Mesenteric fat pad (tissue), 1 donor: ENCODE measurements around the gene USP30. TPM values are rescaled to one million over a fixed set of nuclear protein-coding genes. Genes with fewer than 3 reads are reported as not detected.

Source experiments
- DNase-seq: peaks from one replicate; pipeline ENCODE4 v3.0.0-alpha.2; 2020; ENCODE audit warnings: low spot score
- total RNA-seq: library from RNA; stranded (reverse); fragmentation: NEBNext Ultra II Directional; extraction: Animal tissue kit (Norgen Biotek cat#: 25700); gene quantifications from one replicate; pipeline ENCODE4 v1.2.1, GENCODE V29; 2021
- donor health status: DM: yes; HTN: yes; CAD: no.

Gene USP30
- total RNA-seq, 1 donor from 2014 or later: 15.1 TPM

DNA sequence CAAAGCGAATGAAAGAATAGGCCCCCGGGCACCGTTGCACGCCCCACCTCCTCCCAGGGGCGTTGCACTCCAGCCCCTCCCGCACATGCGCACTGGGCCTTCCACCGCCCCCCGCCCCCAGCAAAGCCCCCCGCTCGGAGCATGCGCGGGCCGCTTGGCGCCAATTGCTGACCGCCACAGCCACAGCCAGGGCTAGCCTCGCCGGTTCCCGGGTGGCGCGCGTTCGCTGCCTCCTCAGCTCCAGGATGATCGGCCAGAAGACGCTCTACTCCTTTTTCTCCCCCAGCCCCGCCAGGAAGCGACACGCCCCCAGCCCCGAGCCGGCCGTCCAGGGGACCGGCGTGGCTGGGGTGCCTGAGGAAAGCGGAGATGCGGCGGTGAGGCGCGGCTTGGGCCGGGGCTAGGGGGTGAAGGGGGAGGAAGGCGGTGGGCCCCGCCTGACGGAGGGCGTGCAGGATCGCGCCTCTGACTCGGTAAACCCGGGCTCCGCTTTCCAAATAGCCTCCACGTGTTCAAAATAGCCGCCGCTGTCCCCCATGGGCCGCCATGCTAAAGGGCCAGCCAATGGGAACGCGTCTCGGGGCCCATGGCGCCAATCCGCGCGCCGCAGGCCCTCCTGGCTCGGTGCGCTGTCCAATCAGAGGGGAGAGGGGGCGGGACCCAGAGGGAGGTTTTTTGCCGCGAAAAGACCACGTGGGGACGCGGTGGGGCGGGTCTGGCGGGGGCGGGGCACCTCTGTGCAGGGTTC lies 45.2 kb downstream of the USP30 start, which contains the start of gene UNG:
TSS of gene UNG (plus strand) at position 163 of the 748 bp plus-strand sequence. CDS start at position 246, 83 bp downstream.
- peak; percentile 99 for DNase-seq

- peak; percentile 91 for DNase-seq
Observed at GRCh38 chr12:109098183-109098604, 45.8 kb downstream of the USP30 start.

DNA sequence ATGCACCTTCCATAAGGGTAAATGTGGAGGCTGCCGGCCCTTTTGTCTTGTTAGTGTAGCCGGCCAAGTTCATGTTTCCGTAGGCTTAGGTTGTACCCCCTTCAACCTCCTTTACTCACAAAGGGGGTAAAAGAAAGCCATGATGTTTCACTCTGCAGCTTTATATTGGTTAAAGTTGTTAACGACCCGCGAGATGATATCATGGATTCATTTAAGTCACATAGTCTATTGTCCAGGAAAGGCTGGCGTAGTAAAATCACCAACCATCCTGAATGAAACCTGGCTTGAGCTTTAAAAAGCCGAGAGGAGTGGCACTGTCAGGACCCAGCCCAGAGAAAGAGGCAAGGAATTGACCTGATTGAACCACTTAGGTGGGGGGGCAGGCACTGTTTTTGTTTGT lies 46.3 kb downstream of the USP30 start:
- DNase-seq: no peak

GRCh38 chr12:109099431-109100020 lies 47.1 kb downstream of the USP30 start:
- DNase-seq: peak; percentile 69

DNA sequence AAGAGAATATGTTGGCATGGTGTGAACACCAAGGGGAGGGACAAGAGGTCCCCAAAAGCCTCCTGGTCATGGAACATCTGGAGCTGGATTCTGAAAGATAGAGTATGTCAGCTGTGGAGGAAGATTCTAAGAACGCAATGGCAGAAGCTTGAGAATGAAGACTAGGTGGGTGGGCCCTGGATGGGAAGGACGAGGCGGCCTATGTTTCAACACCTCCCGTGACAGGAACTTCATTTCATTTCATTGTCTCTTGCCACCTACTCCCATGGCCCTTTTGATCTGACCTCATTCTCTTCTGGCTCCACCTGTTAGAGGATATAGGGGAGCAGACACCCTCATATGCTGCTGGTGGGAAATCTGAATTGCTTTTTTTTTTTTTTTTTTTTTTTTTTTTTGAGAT lies 48.4 kb downstream of the USP30 start:
- DNase-seq: no peak

- no peak for DNase-seq
Observed at GRCh38 chr12:109102491-109102890, 50.1 kb downstream of the USP30 start.

- DNase-seq: no peak
Observed at GRCh38 chr12:109105176-109105575, 52.8 kb downstream of the USP30 start.

DNA sequence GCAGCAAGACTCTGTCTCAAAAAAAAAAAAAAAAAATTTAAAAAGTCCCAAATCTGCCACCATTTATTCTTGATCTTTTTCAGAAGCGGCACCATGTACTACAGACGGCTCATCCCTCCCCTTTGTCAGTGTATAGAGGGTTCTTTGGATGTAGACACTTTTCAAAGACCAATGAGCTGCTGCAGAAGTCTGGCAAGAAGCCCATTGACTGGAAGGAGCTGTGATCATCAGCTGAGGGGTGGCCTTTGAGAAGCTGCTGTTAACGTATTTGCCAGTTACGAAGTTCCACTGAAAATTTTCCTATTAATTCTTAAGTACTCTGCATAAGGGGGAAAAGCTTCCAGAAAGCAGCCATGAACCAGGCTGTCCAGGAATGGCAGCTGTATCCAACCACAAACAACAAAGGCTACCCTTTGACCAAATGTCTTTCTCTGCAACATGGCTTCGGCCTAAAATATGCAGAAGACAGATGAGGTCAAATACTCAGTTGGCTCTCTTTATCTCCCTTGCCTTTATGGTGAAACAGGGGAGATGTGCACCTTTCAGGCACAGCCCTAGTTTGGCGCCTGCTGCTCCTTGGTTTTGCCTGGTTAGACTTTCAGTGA lies 57.5 kb downstream of the USP30 start:
- DNase-seq: no peak

GRCh38 chr12:109110988-109111495 lies 58.7 kb downstream of the USP30 start:
- peak; percentile 94 for DNase-seq

DNA sequence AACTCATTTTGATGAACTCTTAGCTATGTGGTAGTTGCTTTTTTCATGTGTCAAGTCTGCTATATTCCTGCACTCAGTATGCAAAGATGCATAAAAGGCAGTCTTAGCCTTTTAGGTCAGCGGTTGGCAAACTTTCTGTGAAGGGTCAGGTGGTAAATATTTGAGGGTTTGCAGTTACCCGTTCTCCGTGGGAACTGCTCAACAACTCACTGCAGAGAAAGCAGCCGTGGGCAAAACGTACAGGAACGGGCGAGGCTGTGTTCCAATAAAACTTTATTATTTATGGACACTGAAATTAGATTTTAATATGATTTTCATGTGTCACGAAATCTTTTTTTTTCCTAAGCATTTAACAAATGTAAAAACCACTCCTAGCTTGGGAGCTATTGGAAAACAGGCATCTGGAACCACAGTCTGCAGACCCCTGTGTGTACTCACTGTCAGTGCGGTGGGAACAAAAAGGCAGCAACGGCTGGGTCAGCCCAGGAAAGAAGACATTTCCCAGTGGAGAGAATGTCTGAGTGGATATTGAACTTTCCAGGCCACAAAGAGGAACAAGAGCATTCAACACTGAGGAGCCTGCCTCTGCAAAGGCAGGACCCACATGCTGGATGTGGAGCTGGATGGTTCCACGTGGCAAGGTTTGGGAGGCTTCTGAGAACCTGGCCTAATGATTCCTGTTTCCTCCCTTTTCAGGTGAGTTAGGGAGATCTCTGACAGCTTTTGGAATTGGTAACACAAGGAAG lies 60.5 kb downstream of the USP30 start:
- no peak for DNase-seq

DNA sequence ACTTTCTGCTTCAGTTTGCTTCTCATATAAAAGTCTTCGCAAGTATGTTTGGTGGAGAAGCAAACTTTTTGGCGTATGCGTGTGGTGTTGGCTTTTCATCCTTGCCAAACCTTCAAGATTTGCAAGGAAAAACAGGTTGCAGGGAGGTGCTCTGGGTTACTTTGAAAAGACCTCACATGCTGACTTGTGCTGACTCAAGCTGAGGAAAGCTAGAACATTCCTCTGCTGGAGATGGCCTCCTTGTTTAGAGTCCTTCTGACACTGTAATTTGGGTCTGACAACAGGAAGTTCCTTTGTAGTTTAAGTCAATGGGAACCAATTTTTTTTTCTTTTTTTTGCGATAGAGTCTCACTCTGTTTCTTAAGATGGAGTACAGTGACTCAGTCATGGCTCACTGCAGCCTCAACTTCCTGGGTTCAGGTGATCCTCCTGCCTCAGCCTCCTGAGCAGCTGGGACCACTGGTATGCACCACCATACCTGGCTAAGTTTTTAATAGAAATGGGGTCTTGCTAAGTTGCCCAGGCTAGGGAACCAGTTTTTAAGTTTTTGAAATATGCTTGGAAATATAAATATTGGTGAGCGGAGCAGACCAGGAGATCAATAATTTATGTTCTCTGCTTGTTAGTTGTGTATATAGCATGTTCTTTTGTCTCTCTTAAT lies 61.4 kb downstream of the USP30 start:
- no peak for DNase-seq

DNA sequence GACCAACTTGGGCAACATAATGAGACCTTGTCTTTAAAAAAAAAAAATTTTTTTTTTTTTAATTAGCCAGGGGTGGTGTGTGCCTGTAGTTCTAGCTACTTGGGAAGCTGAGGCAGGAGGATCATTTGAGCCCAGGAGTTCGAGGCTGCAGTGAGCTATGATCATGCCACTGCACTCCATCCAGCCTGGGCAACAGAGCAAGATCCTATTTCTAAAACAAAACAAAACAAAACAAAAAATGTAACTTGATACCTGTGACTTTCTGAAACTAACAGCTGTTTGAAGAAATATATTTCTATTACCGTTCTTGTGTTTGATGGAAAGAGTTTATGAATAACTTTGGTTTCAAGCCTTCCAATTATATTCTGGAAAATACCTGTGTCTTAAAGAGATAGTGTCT lies 62.3 kb downstream of the USP30 start:
- DNase-seq: no peak

DNA sequence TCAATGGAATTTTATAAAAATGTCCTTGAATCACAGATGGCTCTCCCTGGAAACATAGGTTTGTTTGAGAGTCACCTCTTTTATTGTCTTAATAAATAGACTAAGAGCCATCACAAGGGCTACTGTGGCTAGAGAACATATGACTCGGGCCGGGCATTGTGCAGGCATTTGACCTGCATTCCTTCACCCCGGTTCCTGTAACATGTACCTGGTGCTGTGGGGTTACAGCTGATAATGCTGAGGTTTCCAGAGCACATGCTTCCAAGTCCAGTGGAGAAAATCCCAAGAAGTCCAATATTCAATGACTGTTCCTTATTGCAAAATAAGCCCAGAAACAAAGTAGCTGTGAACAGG lies 63.0 kb downstream of the USP30 start:
- DNase-seq: no peak

- DNase-seq: peak; percentile 87
Observed at GRCh38 chr12:109115758-109116610, 63.6 kb downstream of the USP30 start, which contains the start of gene ACACB. TSS of gene ACACB (plus strand) at chr12:109116587. CDS start at chr12:109139406, 22,819 bp downstream.

DNA sequence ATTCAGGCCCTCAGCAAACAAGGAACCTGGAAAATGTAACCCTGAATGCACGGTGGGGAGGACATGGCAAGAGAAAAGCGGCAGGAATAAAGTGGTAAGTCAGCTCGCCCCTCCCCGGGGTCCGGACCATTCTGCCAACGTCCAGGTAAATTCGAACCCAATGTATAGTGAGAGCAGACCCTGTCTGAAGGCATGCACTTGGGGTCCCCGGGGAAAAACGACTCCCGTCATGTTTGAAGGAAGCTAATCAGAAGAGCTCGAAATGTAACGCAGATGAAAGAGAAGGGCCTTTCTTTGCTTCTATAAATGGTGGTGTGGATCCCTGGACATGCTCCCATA lies 64.2 kb downstream of the USP30 start:
- peak; percentile 59 for DNase-seq

GRCh38 chr12:109120095-109120494 lies 67.7 kb downstream of the USP30 start:
- DNase-seq: no peak

- DNase-seq: no peak
Observed at GRCh38 chr12:109120557-109120956, 68.2 kb downstream of the USP30 start.

DNA sequence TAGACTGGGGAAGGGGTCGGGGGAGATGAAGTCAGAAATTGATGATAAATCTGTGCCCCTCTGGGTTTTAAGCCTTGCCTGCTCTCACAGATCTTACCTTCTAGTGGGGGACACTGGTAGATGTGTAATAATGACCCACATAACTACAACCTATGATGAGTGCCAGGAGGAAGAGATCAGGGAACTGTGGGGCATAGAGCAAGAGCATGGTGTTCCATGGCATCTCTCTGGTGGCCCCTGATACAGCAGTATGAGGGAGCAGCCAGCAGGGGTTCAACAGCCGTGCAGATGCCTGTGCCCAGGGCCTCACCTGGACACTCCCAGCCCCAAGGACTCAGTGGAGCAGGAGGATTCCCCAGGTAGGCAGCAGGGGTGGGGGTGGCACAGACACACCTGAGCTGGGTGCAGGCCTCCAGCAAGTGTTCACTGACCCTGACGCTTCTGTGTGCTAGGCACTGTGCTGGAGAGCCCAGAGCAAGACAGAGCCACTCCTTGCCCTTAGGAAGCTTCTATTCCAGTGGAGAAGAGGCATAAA lies 69.0 kb downstream of the USP30 start:
- no peak for DNase-seq

- no peak for DNase-seq
Observed at GRCh38 chr12:109124878-109125648, 72.7 kb downstream of the USP30 start.
